Adrenal gland (tissue), 12 donors: ENCODE results near the gene ENAH. TPM values are rescaled to one million over a fixed set of nuclear protein-coding genes. Genes with fewer than 3 reads are reported as not detected.
A peak's percentile ranks its signal among the peaks of the same experiment; 100 is the strongest.

ENCODE experiments used
- DNase-seq, 7 donors: peaks; one replicate each; pipeline ENCODE4 v3.0.0-alpha.2; 2019 to 2020
- H3K27ac ChIP-seq, 5 donors: fragments of 200-600 bp; sonication (generic) in 4 of 5; 1 replicate in 3 of 5; 2 replicates in 2 of 5; pipeline versions ENCODE4 v1.5.1 to v1.8.0; 2016 to 2020; ENCODE audit warnings: mild to moderate bottlenecking in 1 of 5
- H3K27me3 ChIP-seq: fragments of 200-600 bp; 2 replicates; pipeline ENCODE4 v1.8.0; 2021
- H3K36me3 ChIP-seq, 2 donors: fragments of 200-600 bp; replicated peaks in 1 of 2; 1 replicate in 1 of 2; 2 replicates in 1 of 2; pipeline versions ENCODE4 v1.5.1 to v1.8.0; 2018 to 2022
- H3K4me1 ChIP-seq, 2 donors: fragments of 200-600 bp; replicated peaks in 1 of 2; 1 replicate in 1 of 2; 2 replicates in 1 of 2; pipeline versions ENCODE4 v1.5.1 to v1.8.0; 2018 to 2021
- H3K4me3 ChIP-seq, 4 donors: fragments of 200-600 bp; sonication (generic) in 3 of 4; one replicate each; pipeline ENCODE4 v1.5.1; 2016 to 2018
- H3K9me3 ChIP-seq, 3 donors: fragments of 200-600 bp; sonication (generic) in 1 of 3; replicated peaks in 1 of 3; 1 replicate in 2 of 3; 2 replicates in 1 of 3; pipeline versions ENCODE4 v1.5.1 to v1.8.0; 2016 to 2021
- POLR2A ChIP-seq, 2 donors: fragments of 450-650 bp; IDR thresholded peaks; one replicate each; pipeline ENCODE4 v1.6.1; 2017; ENCODE audit warnings: antibody characterized with exemption in 2 of 2, mild to moderate bottlenecking in 2 of 2, moderate library complexity in 1 of 2
- WGBS, 4 donors: extraction: QIAGEN DNeasy Blood & Tissue Kit in 2 of 4; methylation state at CpG; one replicate each; pipeline versions ENCODE4 v1.1.5 to v1.1.7; 2013 to 2017; 5-methylcytosine and 5-hydroxymethylcytosine counted together
- intact Hi-C, 2 donors: fragments of 100-400 bp; cut with DNase I; formaldehyde crosslinking; loops; one replicate each; pipeline versions ENCODE4 v1.14.1 to v1.15.0; 2022 to 2023
- polyA plus RNA-seq, 3 donors: library from polyadenylated mRNA; stranded (reverse); fragments of 200-250 nt in 2 of 3; fragments of 350-450 nt in 1 of 3; fragmentation: Illumina TruSeq in 1 of 3; extraction: RNeasy Lipid Tissue Mini Kit (QIAGEN cat#74804) in 1 of 3; gene quantifications; one replicate each; pipeline ENCODE4 v1.2.3, GENCODE V29; 2013 to 2014
- total RNA-seq, 9 donors: library from RNA; depleted of rRNA in 4 of 9; stranded (reverse); fragments of >200 nt in 4 of 9; fragments of 120-200 nt in 1 of 9; fragmentation: NEBNext Ultra II Directional in 1 of 9; extraction: Animal tissue kit (Norgen Biotek cat#: 25700) in 1 of 9; gene quantifications; one replicate each; pipeline versions ENCODE4 v1.1.0 to v1.2.4, GENCODE V29; 2013 to 2023
- TF ChIP-seq, protein P1 (sequence below), 6 experiments: fragments of 450-650 bp in 4 of 6; fragments of 200-600 bp in 2 of 6; sonication (generic) in 1 of 6; IDR thresholded peaks; 1 replicate in 5 of 6; 2 replicates in 1 of 6; pipeline versions ENCODE4 v1.5.1 to v1.8.0; 2016 to 2021; ENCODE audit warnings: antibody characterized with exemption in 6 of 6, mild to moderate bottlenecking in 2 of 6, moderate library complexity in 1 of 6
- donor health status: healthy with polysubstance abuse.
- donor health status: Bipolar disorder and iron deficiency.
- donor health status: DM: yes; HTN: yes; CAD: no.
- donor health status: DM: no; HTN: no; CAD: no.
- donor health status: DM: no; HTN: no; CAD: no.
- donor health status: DM: yes; HTN: yes; CAD: no.

Gene ENAH
- total and polyA plus RNA-seq, 12 donors: 10.0 to 142 (median 71.9) TPM

DNA sequence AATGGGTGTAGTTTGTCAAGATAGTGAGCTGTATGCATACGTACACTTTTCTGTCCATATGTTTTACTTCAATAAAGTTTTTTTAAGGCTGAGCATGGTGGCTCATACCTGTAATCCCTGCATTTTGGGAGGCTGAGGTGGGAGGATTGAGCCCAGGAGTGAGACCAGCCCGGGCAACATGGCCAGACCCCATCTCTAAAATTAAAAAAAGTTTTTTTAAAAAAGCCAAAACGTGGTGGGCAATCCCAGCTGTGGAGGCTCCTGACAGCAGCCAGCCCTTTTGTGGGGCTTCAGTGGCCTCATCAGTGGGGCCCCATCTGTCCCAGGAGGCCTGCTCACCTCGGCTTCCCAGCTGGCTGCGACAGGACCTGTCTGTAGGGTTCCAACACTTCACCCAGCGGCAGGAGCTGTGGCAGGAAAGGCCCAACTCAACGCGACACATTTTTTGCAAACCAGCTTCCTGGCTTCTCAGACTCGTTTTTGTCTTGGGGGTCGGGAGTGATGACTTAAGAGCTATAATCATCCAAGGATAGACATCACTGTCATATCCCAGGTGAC is 168.2 kb downstream of the ENAH start:
- Histone ChIP-seq H3K4me1 (no peaks in the 10 kb centered on the region), H3K27me3 (no peaks in the 10 kb centered on the region), H3K4me3 (no peak overlapping the region), H3K9me3 (no peaks in the 10 kb centered on the region), H3K27ac (no peak overlapping the region), H3K36me3 (no peaks in the 10 kb centered on the region)
- DNase-seq: peak in 2 of 7 donors; percentile 17 to 43
- intact Hi-C loops: no loop called here
- 43 to 68% (median 60%) methylated on average over 7 to 10 of the region's 10 CpGs for WGBS, 4 donors
- TF ChIP-seq, protein P1, sequence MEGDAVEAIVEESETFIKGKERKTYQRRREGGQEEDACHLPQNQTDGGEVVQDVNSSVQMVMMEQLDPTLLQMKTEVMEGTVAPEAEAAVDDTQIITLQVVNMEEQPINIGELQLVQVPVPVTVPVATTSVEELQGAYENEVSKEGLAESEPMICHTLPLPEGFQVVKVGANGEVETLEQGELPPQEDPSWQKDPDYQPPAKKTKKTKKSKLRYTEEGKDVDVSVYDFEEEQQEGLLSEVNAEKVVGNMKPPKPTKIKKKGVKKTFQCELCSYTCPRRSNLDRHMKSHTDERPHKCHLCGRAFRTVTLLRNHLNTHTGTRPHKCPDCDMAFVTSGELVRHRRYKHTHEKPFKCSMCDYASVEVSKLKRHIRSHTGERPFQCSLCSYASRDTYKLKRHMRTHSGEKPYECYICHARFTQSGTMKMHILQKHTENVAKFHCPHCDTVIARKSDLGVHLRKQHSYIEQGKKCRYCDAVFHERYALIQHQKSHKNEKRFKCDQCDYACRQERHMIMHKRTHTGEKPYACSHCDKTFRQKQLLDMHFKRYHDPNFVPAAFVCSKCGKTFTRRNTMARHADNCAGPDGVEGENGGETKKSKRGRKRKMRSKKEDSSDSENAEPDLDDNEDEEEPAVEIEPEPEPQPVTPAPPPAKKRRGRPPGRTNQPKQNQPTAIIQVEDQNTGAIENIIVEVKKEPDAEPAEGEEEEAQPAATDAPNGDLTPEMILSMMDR (IDR thresholded peaks at IDR 0.05): no peak
- TF ChIP-seq POLR2A (IDR thresholded peaks at IDR 0.05): no peak

GRCh38 chr1:225483818-225484656 is 168.9 kb downstream of the ENAH start:
- TF ChIP-seq, protein P1 (IDR thresholded peaks at IDR 0.05): no peak
- TF ChIP-seq POLR2A (IDR thresholded peaks at IDR 0.05): no peak
- intact Hi-C loops: no loop called here

GRCh38 chr1:225482421-225482950 is 170.4 kb downstream of the ENAH start:
- DNase-seq: peak in 1 of 7 donors; percentile 30

More at GRCh38 chr1:225483818-225484656, 168.9 kb downstream of the ENAH start:
- no peaks in the 10 kb centered on the region for H3K27me3 ChIP-seq
- H3K4me1 ChIP-seq: no peaks in the 10 kb centered on the region
- H3K4me3 ChIP-seq: no peak overlapping the region
- DNase-seq: peak in 2 of 7 donors; percentile 11 to 28
- H3K27ac ChIP-seq: no peak overlapping the region
- WGBS, 4 donors: 79 to 82% (median 80%) methylated on average over 23 of the region's 23 CpGs
- no peaks in the 10 kb centered on the region for H3K36me3 ChIP-seq
- H3K9me3 ChIP-seq: no peaks in the 10 kb centered on the region

DNA sequence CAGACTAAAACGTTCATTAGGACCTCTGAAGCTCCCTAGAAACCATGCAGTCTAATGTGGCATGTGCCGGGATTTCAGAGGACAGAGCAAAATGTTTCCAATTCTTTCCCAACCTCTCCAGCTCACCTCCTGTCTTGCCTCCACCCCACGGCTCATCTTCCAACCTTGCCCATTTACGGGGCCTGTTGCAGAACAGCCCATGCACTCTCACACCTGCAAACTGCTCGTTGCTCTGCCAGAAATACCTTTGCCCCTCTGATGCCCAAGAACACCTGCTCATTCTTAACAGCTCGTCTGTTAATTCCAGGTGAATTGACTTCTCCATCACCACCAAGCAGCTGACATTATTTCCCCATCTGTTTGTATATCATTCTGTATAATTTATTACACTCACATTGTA is 171.2 kb downstream of the ENAH start:
- TF ChIP-seq, protein P1 (IDR thresholded peaks at IDR 0.05): no peak
- TF ChIP-seq POLR2A (IDR thresholded peaks at IDR 0.05): no peak
- Histone ChIP-seq H3K36me3 (no peaks in the 10 kb centered on the region), H3K4me3 (no peak overlapping the region), H3K9me3 (no peaks in the 10 kb centered on the region), H3K4me1 (no peaks in the 10 kb centered on the region), H3K27me3 (no peaks in the 10 kb centered on the region), H3K27ac (no peak overlapping the region)
- intact Hi-C loops: no loop called here
- peak in 1 of 7 donors; percentile 42 for DNase-seq
- WGBS, 4 donors: 39 to 59% (median 49%) methylated on average over 6 of the region's 6 CpGs

More at GRCh38 chr1:225482421-225482950, 170.4 kb downstream of the ENAH start:
- intact Hi-C loops: no loop called here
- no peaks in the 10 kb centered on the region for H3K36me3 ChIP-seq
- TF ChIP-seq, protein P1 (IDR thresholded peaks at IDR 0.05): no peak
- TF ChIP-seq POLR2A (IDR thresholded peaks at IDR 0.05): no peak
- WGBS, 4 donors: 49 to 60% (median 55%) methylated on average over 10 of the region's 10 CpGs
- no peaks in the 10 kb centered on the region for H3K27me3 ChIP-seq
- no peaks in the 10 kb centered on the region for H3K4me1 ChIP-seq
- H3K4me3 ChIP-seq: no peak overlapping the region
- no peaks in the 10 kb centered on the region for H3K9me3 ChIP-seq
- no peak overlapping the region for H3K27ac ChIP-seq
